Panc1 (cell line): ENCODE data around the gene FUT8. TPM values are rescaled to one million over a fixed set of nuclear protein-coding genes. Genes with fewer than 3 reads are reported as not detected.

Experiments used
- ATAC-seq: fragments of 200-7000 bp; cut with Tn5 transposase; 2 replicates; pipeline ENCODE4 v1.9.1; 2020; ENCODE audit warnings: mild to moderate bottlenecking, moderate library complexity
- BruUV-seq: library from RNA; stranded (reverse); fragments of 400-500 nt; replicated peaks from 2 replicates; lab custom pipeline; 2021; lab: Mats Ljungman, UMichigan
- CTCF ChIA-PET: fragments of 300-600 bp; sonication (Branson Sonifier 250); formaldehyde crosslinking; loops from one replicate; lab custom pipeline; 2022; ENCODE audit warnings: antibody characterized with exemption; lab: Charles Lee
- POLR2A ChIA-PET: fragments of 300-600 bp; sonication (Branson Sonifier 250); formaldehyde crosslinking; loops from one replicate; lab custom pipeline; 2022; ENCODE audit warnings: antibody characterized with exemption; lab: Charles Lee
- DNase-seq: peaks from one replicate; pipeline ENCODE4 v3.0.0-alpha.2; 2010; ENCODE audit warnings: low read depth, low spot score
- H3K27ac ChIP-seq: 2 replicates; pipeline ENCODE4 v1.5.1; 2011; ENCODE audit warnings: mild to moderate bottlenecking, low read length, inconsistent platforms
- H3K27me3 ChIP-seq: fragments of 200-500 bp; sonication (Bioruptor generic); 2 replicates; pipeline ENCODE4 v1.6.0; 2014; ENCODE audit warnings: low read length, inconsistent platforms; ENCODE audit not compliant: control insufficient read depth, insufficient read depth
- H3K36me3 ChIP-seq: fragments of 200-500 bp; sonication (Bioruptor generic); 2 replicates; pipeline ENCODE4 v1.5.1; 2014; ENCODE audit warnings: inconsistent platforms, mild to moderate bottlenecking, low read length, moderate library complexity; ENCODE audit not compliant: control insufficient read depth, insufficient read depth
- H3K4me1 ChIP-seq: 2 replicates; pipeline ENCODE4 v1.5.1; 2011; ENCODE audit warnings: inconsistent platforms, mild to moderate bottlenecking, low read length, moderate library complexity; ENCODE audit not compliant: control insufficient read depth, insufficient read depth
- H3K4me3 ChIP-seq, 2 experiments: 2 replicates each; pipeline ENCODE4 v1.5.1; 2011 to 2012; ENCODE audit warnings: low read depth in 2 of 2, low read length in 2 of 2, mild to moderate bottlenecking in 2 of 2, inconsistent platforms in 1 of 2, moderate library complexity in 1 of 2
- H3K9me3 ChIP-seq: fragments of 200-500 bp; sonication (Bioruptor generic); 2 replicates; pipeline ENCODE4 v1.5.1; 2014; ENCODE audit warnings: low read depth, mild to moderate bottlenecking, inconsistent platforms, low read length, moderate library complexity; ENCODE audit not compliant: control insufficient read depth, insufficient read depth
- POLR2AphosphoS5 ChIP-seq: IDR thresholded peaks from 2 replicates; pipeline ENCODE4 v1.6.1; 2012; ENCODE audit warnings: mild to moderate bottlenecking, low read depth, low read length, moderate library complexity
- SIN3A ChIP-seq: IDR thresholded peaks from 2 replicates; pipeline ENCODE4 v1.6.1; 2012; ENCODE audit warnings: low read depth, mild to moderate bottlenecking, low read length, moderate library complexity, borderline replicate concordance; ENCODE audit not compliant: insufficient read depth
- TCF7L2 ChIP-seq: IDR thresholded peaks from 2 replicates; pipeline ENCODE4 v1.6.1; 2011; ENCODE audit warnings: mild to moderate bottlenecking, low read depth, low read length, inconsistent platforms
- in situ Hi-C: cut with HindIII; loops from 2 replicates; pipeline ENCODE4 v1.10.0; 2016; ENCODE audit warnings: low sequenced_read_pairs, low pct_unique_long_range_greater_than_20kb
- intact Hi-C: fragments of 100-400 bp; cut with micrococcal nuclease; formaldehyde crosslinking; loops from one replicate; pipeline ENCODE4 v1.10.0; 2022; ENCODE audit not compliant: unreplicated experiment
- total RNA-seq: library from RNA; stranded (reverse); gene quantifications from one replicate; pipeline ENCODE4 v1.2.1, GENCODE V29; 2021; ENCODE audit not compliant: unreplicated experiment
- TF ChIP-seq, protein P1 (sequence below), 2 experiments: IDR thresholded peaks; 2 replicates each; pipeline ENCODE4 v1.6.1; 2011 to 2012; ENCODE audit warnings: low read depth in 2 of 2, control low read depth in 1 of 2, low read length in 1 of 2, mild to moderate bottlenecking in 1 of 2, moderate library complexity in 1 of 2; ENCODE audit not compliant: insufficient read depth in 1 of 2
- TF ChIP-seq, protein P2 (sequence below): fragments of 450-650 bp; IDR thresholded peaks from 2 replicates; pipeline ENCODE4 v1.5.1; 2017; ENCODE audit warnings: mild to moderate bottlenecking

FUT8 gene
- total RNA-seq, 1 experiment from 2014 or later = 31.4 TPM

DNA sequence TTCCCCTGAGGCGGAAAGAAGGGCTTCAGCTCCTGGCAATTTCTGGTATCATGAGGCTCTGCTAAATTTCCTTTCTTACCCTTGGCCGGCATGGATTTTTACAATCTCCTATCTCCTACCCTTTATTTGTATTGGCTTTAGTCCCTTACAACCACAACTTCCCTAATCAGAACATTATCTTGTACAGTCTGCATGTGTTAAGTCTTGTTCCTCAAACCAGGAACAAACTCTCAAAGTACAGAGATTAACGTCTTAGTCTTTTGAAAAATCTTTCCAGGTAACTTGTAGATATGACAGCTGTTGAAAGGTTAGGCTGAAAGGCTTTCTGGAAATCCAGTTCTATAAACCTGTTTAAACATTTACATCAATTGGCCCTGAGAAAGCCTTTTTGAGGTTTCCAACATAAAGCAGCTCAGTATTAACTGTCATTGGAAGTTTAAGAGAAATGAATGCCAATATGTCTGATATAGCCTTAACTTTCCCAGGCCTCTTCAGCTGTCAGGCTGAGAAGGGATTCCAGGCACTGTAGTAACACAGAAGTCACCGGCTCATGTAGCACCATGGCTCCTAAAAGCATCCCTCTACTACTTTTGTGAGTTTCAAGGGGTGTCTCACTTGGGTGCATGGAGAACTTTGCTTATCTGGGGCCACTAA lies 360.5 kb downstream of the FUT8 start:
- TF ChIP-seq SIN3A = no peak
- CTCF ChIA-PET = no interaction called here
- in situ Hi-C loops = no loop called here

DNA sequence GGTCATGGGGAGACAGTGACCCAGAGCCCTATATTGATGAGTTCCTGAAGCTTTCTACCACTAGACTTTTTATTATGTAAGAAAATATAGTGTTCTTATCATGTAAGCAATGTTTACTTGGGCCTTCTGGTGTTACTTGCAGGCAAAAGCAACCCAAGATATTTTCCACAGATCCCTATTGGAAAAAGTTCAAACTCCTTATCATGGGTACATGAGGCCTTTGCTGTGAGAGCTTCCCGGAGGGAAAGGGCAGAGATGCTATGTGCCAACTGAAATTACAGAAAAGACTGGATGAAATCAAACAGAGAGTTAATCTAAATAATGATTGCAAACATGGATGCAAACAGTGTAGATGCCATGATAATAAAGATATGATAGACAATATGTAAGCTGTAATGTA lies 361.5 kb downstream of the FUT8 start:
- CTCF ChIA-PET = no interaction called here
- BruUV-seq = no TSS peak

More for the DNA sequence above, 360.5 kb downstream of the FUT8 start:
- ATAC-seq (no peak), DNase-seq (no peak)
- no peaks in the 10 kb centered on the region for H3K27me3 ChIP-seq
- intact Hi-C loops = no loop called here
- H3K4me3 ChIP-seq = no peak overlapping the region
- no TSS peak for BruUV-seq
- no peaks in the 10 kb centered on the region for H3K9me3 ChIP-seq
- POLR2A ChIA-PET = no interaction called here
- H3K4me1 ChIP-seq = no peaks in the 10 kb centered on the region; the same call in 1 of the 2 replicates
- no peak overlapping the region for H3K27ac ChIP-seq
- H3K36me3 ChIP-seq = no peaks in the 10 kb centered on the region

More for the DNA sequence above, 361.5 kb downstream of the FUT8 start:
- ATAC-seq (no peak), DNase-seq (no peak)
- Histone ChIP-seq H3K36me3 (no peaks in the 10 kb centered on the region), H3K9me3 (no peaks in the 10 kb centered on the region), H3K27ac (no peak overlapping the region), H3K27me3 (no peaks in the 10 kb centered on the region), H3K4me3 (no peak overlapping the region), H3K4me1 (no peaks in the 10 kb centered on the region; the same call in 1 of the 2 replicates)
- POLR2A ChIA-PET = no interaction called here
- in situ Hi-C loops (no loop called here), intact Hi-C loops (no loop called here)
- TF ChIP-seq, protein P1, sequence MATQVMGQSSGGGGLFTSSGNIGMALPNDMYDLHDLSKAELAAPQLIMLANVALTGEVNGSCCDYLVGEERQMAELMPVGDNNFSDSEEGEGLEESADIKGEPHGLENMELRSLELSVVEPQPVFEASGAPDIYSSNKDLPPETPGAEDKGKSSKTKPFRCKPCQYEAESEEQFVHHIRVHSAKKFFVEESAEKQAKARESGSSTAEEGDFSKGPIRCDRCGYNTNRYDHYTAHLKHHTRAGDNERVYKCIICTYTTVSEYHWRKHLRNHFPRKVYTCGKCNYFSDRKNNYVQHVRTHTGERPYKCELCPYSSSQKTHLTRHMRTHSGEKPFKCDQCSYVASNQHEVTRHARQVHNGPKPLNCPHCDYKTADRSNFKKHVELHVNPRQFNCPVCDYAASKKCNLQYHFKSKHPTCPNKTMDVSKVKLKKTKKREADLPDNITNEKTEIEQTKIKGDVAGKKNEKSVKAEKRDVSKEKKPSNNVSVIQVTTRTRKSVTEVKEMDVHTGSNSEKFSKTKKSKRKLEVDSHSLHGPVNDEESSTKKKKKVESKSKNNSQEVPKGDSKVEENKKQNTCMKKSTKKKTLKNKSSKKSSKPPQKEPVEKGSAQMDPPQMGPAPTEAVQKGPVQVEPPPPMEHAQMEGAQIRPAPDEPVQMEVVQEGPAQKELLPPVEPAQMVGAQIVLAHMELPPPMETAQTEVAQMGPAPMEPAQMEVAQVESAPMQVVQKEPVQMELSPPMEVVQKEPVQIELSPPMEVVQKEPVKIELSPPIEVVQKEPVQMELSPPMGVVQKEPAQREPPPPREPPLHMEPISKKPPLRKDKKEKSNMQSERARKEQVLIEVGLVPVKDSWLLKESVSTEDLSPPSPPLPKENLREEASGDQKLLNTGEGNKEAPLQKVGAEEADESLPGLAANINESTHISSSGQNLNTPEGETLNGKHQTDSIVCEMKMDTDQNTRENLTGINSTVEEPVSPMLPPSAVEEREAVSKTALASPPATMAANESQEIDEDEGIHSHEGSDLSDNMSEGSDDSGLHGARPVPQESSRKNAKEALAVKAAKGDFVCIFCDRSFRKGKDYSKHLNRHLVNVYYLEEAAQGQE (IDR thresholded peaks at IDR 0.05; ENCODE audit: insufficient read depth in 1 of 2, low read depth in 2 of 2, low read length in 1 of 2) = no peak
- no peak for TF ChIP-seq TCF7L2
- TF ChIP-seq SIN3A = no peak
- TF ChIP-seq, protein P2, sequence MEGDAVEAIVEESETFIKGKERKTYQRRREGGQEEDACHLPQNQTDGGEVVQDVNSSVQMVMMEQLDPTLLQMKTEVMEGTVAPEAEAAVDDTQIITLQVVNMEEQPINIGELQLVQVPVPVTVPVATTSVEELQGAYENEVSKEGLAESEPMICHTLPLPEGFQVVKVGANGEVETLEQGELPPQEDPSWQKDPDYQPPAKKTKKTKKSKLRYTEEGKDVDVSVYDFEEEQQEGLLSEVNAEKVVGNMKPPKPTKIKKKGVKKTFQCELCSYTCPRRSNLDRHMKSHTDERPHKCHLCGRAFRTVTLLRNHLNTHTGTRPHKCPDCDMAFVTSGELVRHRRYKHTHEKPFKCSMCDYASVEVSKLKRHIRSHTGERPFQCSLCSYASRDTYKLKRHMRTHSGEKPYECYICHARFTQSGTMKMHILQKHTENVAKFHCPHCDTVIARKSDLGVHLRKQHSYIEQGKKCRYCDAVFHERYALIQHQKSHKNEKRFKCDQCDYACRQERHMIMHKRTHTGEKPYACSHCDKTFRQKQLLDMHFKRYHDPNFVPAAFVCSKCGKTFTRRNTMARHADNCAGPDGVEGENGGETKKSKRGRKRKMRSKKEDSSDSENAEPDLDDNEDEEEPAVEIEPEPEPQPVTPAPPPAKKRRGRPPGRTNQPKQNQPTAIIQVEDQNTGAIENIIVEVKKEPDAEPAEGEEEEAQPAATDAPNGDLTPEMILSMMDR = no peak
- no peak for TF ChIP-seq POLR2AphosphoS5
